GM19372 (cell line): ENCODE measurements around the gene IRGC.
A peak's percentile ranks its signal among the peaks of the same experiment; 100 is the strongest.
"Not testable (repeated sequence)": the region's sequence is repeated elsewhere in the genome, so short reads cannot be mapped to it uniquely, and the experiment has no call there.

Experiments
- ATAC-seq: cut with Tn5 transposase; IDR thresholded peaks from one replicate; pipeline ENCODE4 v1.9.1; 2021; ENCODE audit warnings: mild to moderate bottlenecking, low read depth, moderate library complexity; ENCODE audit not compliant: unreplicated experiment

IRGC gene

DNA sequence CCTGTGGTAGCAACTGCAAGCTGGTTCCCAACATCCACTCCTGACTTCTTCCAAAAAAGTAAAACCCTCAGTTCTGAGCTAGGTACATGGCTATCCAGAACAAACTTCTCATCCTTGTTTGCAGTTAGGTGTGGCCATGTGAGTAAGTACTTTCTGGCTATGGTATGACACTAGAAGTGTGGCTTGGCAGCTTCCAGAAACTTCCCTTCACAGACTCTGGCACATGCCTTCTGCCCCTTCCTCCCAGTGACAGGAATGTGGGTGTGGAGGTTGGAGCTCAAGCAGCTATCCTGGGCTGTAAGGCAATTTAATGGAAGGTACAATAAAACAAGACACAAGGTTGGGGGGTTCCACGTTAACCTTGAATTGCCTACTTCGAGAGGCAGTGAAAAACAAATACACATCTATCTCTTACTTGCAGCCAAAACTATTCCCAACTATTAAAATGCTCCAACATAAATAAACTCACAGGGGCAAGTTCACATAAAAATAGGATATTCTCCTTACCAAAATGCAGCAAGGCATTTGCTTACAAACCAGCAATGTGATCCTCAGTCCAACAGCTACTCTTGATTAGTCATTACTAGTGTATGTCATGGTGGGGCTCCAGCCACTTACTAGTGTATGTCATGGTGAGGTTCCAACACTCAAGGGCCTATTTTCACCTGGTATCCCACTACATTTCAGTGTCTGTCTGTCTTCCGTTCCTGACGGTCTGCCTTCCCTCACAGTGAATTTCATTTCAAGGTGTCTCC lies 35.8 kb downstream of the IRGC start:
- ATAC-seq = no peak

GRCh38 chr19:43752287-43752875 lies 36.5 kb downstream of the IRGC start:
- no peak for ATAC-seq

GRCh38 chr19:43754253-43754502 lies 38.3 kb downstream of the IRGC start:
- ATAC-seq = no peak

DNA sequence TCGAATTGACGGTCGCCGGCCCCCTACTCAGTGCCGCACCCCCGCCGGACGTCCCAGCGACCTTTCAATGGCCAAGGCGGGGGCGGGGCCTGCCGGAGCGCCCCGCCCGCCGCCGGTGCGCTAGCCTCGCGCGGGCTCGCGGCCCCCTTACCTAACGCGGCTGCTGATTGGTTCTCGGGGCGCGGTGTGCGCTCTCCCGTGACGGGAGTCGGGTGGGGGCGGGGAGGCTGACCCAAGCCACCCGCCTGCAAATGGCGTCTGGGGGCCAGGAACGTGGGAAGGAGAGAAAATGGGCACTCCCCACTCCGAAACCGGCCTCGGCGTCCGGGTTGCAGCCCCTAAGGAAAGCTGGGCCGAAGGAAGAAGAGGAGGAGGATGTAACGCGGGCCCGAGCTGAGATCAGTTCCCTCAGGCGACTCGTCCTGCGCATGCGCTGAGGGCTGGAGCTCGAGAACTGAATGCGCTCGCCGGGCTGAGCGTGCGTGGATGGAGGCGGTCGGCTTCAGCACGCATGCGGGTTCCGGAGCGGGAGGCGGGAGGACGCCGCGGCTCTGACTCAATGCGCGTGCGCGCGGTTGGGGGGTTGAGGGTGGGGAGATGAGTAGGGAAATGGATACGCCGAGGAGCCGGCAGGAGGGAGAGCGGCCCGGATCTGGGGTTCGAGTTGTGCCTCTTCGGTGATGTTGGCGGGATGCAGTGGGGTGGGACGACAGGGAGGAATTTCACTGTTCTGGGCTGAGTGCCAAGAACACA lies 38.8 kb downstream of the IRGC start, which contains the start of gene SMG9:
Gene SMG9, minus strand, starts transcription at position 460 of the 753 bp plus-strand sequence. CDS start 4,221 bp downstream, outside the sequence.
- peak; percentile 69 for ATAC-seq

GRCh38 chr19:43755256-43755801 lies 39.5 kb downstream of the IRGC start:
- ATAC-seq = peak; percentile 17

GRCh38 chr19:43759515-43759914 lies 43.6 kb downstream of the IRGC start:
- no peak for ATAC-seq

DNA sequence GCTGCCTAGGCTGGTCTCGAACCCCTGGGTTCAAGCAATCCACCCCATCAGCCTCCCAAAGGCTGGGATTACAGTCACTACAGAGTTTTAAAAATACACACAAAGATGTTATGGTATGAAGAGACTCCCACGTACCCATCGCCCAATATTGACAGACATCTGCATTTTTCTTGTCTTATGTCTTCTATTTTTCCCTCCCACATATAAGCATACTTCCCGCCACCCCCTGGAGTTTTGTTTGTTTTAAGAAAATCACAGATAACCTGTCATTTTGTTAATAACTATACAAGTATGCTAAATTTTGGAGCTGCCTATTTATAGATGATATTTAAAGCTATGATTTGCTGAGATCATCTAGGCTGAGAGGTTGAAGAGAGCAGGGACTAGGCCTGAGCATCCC lies 45.1 kb downstream of the IRGC start:
- no peak for ATAC-seq

DNA sequence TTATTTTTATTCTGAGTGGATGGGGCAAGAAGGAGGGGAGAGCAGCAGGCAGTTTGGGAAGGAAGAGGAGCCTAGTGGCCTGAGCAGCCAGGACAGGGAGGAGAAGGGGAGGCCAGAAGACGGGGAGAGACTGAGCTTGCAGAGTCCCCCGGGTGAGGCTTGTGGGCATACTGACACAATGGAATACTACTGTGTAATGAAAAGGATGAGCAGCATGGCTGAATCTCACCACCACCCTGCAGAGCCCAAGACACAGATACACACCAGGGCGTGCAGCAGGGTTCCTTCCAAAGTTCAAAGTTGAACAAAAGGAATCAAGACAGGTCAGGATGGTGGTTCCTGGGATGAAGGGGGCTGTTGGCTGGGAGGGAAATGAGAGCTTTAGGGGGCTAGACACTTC lies 46.9 kb downstream of the IRGC start:
- no peak for ATAC-seq

- no peak for ATAC-seq
Observed at GRCh38 chr19:43763473-43763939, 47.6 kb downstream of the IRGC start.

- ATAC-seq = not testable (repeated sequence)
Observed at GRCh38 chr19:43764684-43765083, 48.8 kb downstream of the IRGC start.

GRCh38 chr19:43765109-43765876 lies 49.4 kb downstream of the IRGC start:
- ATAC-seq = peak; percentile 65

- ATAC-seq = no peak
Observed at GRCh38 chr19:43766755-43767043, 50.8 kb downstream of the IRGC start.

GRCh38 chr19:43767316-43767715 lies 51.4 kb downstream of the IRGC start:
- no peak for ATAC-seq

DNA sequence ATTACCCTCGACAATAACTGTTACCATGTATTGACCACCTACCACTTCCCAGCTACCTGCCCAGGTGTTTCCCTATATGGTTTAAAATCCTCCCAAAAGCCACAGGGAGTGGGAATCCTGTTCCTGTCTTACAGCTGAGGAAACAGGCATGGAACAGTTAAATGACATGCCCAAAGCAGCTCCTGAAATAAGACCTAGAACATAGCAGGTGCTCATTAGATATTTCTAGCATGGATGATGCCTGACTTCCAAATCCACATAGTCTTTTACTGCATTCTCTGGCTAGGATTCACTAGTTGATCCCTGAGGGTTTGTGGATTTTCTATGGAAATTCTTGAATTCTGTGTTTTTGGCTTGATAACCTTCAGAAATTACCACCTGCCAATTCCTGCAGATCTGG lies 51.9 kb downstream of the IRGC start:
- ATAC-seq = no peak

DNA sequence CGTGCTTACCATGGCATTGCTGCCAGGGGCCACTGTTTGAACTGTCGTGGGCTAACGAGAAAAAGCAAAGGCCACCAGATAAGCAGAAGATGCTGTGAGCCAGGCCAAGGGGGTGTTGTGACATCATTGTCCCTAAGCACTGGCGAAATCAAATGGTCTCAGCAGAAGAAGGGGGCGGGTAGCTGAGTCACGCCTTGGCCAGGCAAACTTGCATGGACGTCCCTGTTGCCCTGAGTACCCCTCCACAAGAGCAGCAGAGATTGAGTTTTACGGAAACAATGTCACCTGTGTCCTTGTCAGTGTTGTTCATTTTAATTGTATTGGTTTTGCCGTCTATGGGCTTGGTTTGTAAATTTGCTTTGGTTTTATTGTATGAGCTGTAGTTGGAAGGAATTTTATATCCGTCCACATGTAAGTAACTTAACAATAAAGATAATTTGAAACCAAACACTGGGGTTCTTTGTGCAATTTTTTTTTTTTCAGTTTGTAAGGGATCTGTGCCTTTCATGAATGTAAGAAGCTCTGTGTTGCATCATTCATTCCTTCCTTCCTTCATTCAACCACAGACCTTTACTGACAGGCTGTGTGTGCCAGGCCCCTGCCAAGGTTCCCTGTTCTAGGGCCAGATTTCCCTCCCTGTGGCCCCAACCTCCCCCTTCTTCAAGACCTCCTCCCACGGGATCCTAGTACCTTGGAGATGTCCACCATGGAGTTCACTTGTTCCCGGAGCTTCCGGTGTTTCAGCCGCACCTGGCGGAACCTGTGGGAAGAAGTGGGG lies 52.6 kb downstream of the IRGC start:
- ATAC-seq = no peak

- ATAC-seq = no peak
Observed at GRCh38 chr19:43769256-43769655, 53.4 kb downstream of the IRGC start.
